HG02588 (cell line): ENCODE measurements around the gene RAB13.

Experiments used
- ATAC-seq: cut with Tn5 transposase; IDR thresholded peaks from one replicate; pipeline ENCODE4 v1.9.1; 2021; ENCODE audit warnings: mild to moderate bottlenecking, moderate library complexity; ENCODE audit not compliant: unreplicated experiment

RAB13 gene

GRCh38 chr1:153934746-153935145 lies 51.4 kb downstream of the RAB13 start:
- ATAC-seq = no peak

- ATAC-seq = no peak
These were observed 52.2 kb downstream of the RAB13 start for GRCh38 chr1:153933955-153934354.

DNA sequence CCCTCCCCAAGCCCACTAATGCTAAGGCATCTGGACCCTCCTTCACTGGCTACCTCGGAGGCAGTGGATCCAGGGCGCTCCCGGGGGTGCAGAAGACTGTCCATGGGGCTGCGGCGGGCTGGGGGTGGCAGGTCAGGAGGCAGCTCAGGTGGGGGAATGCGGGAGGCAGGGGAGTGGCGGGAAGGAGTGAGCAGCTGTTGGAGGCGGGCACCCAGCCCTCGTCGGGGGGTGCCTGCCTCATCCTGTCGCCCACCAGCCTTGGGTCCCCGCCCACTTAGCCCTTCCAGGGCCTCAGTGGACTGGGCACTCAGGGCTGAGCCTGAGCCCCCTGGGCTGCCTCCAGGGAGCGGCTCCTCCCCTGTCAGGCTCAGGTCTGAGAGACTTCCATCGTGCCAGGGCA lies 52.7 kb downstream of the RAB13 start:
- no peak for ATAC-seq

- no peak for ATAC-seq
These were observed 53.7 kb downstream of the RAB13 start for GRCh38 chr1:153932156-153933131.
